HG03045 (cell line): ENCODE data around the gene TNFSF13B.

Source experiments
- ATAC-seq: cut with Tn5 transposase; IDR thresholded peaks from one replicate; pipeline ENCODE4 v1.9.1; 2021; ENCODE audit warnings: mild to moderate bottlenecking, moderate library complexity; ENCODE audit not compliant: unreplicated experiment

The TNFSF13B gene

GRCh38 chr13:108342369-108343289 is 73.1 kb downstream of the TNFSF13B start:
- no peak for ATAC-seq

- no peak for ATAC-seq
Measured at GRCh38 chr13:108345016-108345415, 75.5 kb downstream of the TNFSF13B start.

GRCh38 chr13:108346376-108346775 is 76.9 kb downstream of the TNFSF13B start:
- no peak for ATAC-seq

- ATAC-seq = no peak
Measured at GRCh38 chr13:108349269-108349668, 79.8 kb downstream of the TNFSF13B start.

- ATAC-seq = no peak
Measured at GRCh38 chr13:108350579-108350978, 81.1 kb downstream of the TNFSF13B start.

- no peak for ATAC-seq
Measured at GRCh38 chr13:108352599-108352998, 83.1 kb downstream of the TNFSF13B start.

- ATAC-seq = no peak
Measured at GRCh38 chr13:108357228-108357627, 87.7 kb downstream of the TNFSF13B start.
